ENCODE measurements around the gene RAP1A.

- TF ChIP-seq CTCF (IDR thresholded peaks at IDR 0.05) (no peak), POLR2A (IDR thresholded peaks at IDR 0.05) (no peak), POLR2AphosphoS5 (IDR thresholded peaks at IDR 0.05) (no peak)
Observed at GRCh38 chr1:111638320-111638719, 18.7 kb downstream of the RAP1A start.
